Liver (tissue), 2 donors: ENCODE results near the gene INHBA.

ENCODE experiments used
- CTCF ChIP-seq: fragments of 150-350 bp; IDR thresholded peaks from 2 replicates; pipeline ENCODE4 v1.5.1; 2017; ENCODE audit warnings: improper control_type of control experiment, low read depth, low read length; ENCODE audit not compliant: missing input control
- YY1 ChIP-seq: IDR thresholded peaks from 2 replicates; pipeline ENCODE4 v1.6.1; 2016; ENCODE audit warnings: antibody characterized with exemption, mild to moderate bottlenecking
- donor health status: healthy.

DNA sequence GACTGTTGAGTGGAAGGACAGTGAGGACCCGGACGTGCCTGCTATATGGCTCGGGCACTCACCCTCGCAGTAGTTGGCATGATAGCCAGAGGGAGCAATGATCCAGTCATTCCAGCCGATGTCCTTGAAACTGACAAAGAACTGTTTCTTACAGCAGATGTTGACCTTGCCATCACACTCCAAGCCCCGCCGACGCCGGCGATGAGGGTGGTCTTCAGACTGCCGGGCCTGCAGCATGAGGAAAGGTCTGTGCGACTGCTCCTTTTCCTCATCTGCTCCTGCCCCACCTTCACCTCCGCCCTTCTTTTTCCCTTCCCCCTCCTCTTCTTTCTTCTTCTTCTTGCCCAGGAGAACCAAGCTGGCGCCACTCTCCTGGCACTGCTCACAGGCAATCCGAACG, 13.1 kb downstream of the INHBA start:
- TF ChIP-seq CTCF = no peak
- TF ChIP-seq YY1 = no peak
